ENCODE results near the gene SRBD1. TPM values are rescaled to one million over a fixed set of nuclear protein-coding genes. Genes with fewer than 3 reads are reported as not detected.

SRBD1 gene
- total RNA-seq, 1 experiment from 2014 or later: 20.6 TPM

DNA sequence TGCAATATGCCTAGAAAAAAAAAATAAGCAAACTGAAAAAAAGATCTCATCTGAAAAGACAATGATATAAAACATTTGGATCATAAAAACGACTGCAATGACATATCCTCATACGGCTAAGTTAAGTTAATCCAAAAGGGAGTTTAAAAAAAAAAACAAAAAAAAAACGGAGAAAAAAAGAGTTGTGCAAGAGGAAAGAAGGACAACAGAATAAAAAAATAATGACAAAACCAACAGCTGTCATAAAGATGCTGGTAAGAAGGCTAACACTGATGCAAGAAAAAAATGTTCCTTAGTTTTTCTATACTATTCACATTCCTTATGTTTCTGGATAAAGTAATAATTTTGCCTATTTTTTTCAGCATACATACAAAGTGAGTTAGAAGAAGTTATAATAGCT is 192.5 kb downstream of the SRBD1 start:
- no peak overlapping the region for H3K4me3 ChIP-seq (replicated peaks in 1 of 2; ENCODE audit: low read depth in 1 of 2, low read length in 2 of 2)
- ChIA-PET CTCF (no interaction called here), RAD21 (ENCODE audit: low non-redundant PET in 1 of 2, low total read pairs in 2 of 2, uncharacterized antibody in 2 of 2, unreplicated experiment in 2 of 2) (no interaction called here), POLR2A (no interaction called here)
- H3K27me3 ChIP-seq (ENCODE audit: insufficient read depth, low read length): no peaks in the 10 kb centered on the region
- no peak for DNase-seq (ENCODE audit: low read depth, low spot score)
- H3K9me2 ChIP-seq (ENCODE audit: insufficient read depth): no peaks in the 10 kb centered on the region
- no peak overlapping the region for H2AFZ ChIP-seq (ENCODE audit: low read depth, low read length, poor library complexity, severe bottlenecking)
- H4K20me1 ChIP-seq (ENCODE audit: insufficient read depth): no peaks in the 10 kb centered on the region
- no peaks in the 10 kb centered on the region for H3K4me1 ChIP-seq (ENCODE audit: control insufficient read depth in 1 of 2, insufficient read depth in 2 of 2, low read length in 2 of 2)
- TF ChIP-seq SIN3A (IDR thresholded peaks at IDR 0.05; ENCODE audit: low read depth) (no peak), REST (IDR thresholded peaks at IDR 0.05; ENCODE audit: low read depth) (no peak), EGR1 (IDR thresholded peaks at IDR 0.05; ENCODE audit: low read depth) (no peak), YY1 (IDR thresholded peaks at IDR 0.05; ENCODE audit: extremely low read depth, insufficient replicate concordance, low read depth, low read length) (no peak), ELF1 (IDR thresholded peaks at IDR 0.05; ENCODE audit: borderline replicate concordance, low read depth) (no peak), CEBPB (IDR thresholded peaks at IDR 0.05; ENCODE audit: low read depth) (no peak), RAD21 (IDR thresholded peaks at IDR 0.05; ENCODE audit: low read depth) (no peak), FOSL1 (IDR thresholded peaks at IDR 0.05; ENCODE audit: low read depth) (no peak), CTCF (IDR thresholded peaks at IDR 0.05 in 2 of 3, conservative IDR thresholded peaks at IDR 0.05 in 1 of 3; ENCODE audit: borderline replicate concordance in 1 of 3, insufficient read depth in 1 of 3, low read depth in 2 of 3, low read length in 2 of 3) (no peak), EZH2 (IDR thresholded peaks at IDR 0.05) (no peak)
- TF ChIP-seq, protein P1, sequence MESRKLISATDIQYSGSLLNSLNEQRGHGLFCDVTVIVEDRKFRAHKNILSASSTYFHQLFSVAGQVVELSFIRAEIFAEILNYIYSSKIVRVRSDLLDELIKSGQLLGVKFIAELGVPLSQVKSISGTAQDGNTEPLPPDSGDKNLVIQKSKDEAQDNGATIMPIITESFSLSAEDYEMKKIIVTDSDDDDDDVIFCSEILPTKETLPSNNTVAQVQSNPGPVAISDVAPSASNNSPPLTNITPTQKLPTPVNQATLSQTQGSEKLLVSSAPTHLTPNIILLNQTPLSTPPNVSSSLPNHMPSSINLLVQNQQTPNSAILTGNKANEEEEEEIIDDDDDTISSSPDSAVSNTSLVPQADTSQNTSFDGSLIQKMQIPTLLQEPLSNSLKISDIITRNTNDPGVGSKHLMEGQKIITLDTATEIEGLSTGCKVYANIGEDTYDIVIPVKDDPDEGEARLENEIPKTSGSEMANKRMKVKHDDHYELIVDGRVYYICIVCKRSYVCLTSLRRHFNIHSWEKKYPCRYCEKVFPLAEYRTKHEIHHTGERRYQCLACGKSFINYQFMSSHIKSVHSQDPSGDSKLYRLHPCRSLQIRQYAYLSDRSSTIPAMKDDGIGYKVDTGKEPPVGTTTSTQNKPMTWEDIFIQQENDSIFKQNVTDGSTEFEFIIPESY (IDR thresholded peaks at IDR 0.05; ENCODE audit: extremely low read depth, insufficient replicate concordance, low read length): no peak
- no peaks in the 10 kb centered on the region for H3K79me2 ChIP-seq (ENCODE audit: insufficient read depth, low read length)
- BruUV-seq (replicated peaks): no TSS peak
- no peaks in the 10 kb centered on the region for H3K9me3 ChIP-seq (ENCODE audit: control insufficient read depth in 1 of 2, insufficient read depth in 1 of 2, low read depth in 1 of 2, low read length in 2 of 2)
- intact Hi-C loops (cut with micrococcal nuclease): no loop called here
- ATAC-seq: no peak
- H3K27ac ChIP-seq (ENCODE audit: low read depth, low read length): no peak overlapping the region
- H3K9ac ChIP-seq (ENCODE audit: low read length): no peak overlapping the region
- no peaks in the 10 kb centered on the region for H3K36me3 ChIP-seq (ENCODE audit: control insufficient read depth in 1 of 2, insufficient read depth in 2 of 2, low read length in 2 of 2)
- H3K4me2 ChIP-seq (ENCODE audit: low read length): no peak overlapping the region

All from HCT116 (cell line).